Measurements from ENCODE around the gene ATG4D.

GRCh38 chr19:10520652-10521318, 22.9 kb upstream of the ATG4D start:
- no peak for TF ChIP-seq GATA3 (IDR thresholded peaks at IDR 0.05; ENCODE audit: low read depth, low read length)
- TF ChIP-seq GATA2 (IDR thresholded peaks at IDR 0.05; ENCODE audit: low read depth, low read length) = no peak

All from SH-SY5Y (cell line).